ENCODE data around the gene WFDC5.

Gene WFDC5

DNA sequence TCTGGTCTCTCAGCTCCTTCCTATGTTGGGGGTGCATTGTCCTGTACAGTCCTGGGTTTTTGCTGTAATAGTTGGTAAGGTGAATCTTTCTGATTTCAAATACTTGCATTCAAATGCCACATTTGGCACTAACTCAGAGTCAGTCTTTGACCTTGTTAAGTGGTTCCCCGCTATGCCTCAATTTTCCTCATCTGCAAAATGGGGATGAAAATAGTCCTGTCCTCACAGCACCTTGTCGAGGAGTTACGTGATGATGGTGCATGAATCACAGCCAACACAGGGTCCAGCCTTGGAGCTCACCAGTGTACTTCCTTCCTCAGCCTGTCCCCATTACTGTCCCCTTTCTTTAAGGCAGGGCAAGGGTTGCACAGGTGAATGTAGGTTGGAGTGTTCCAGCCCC is 1.1 kb downstream of the WFDC5 start:
- DNase-seq = no peak

DNA sequence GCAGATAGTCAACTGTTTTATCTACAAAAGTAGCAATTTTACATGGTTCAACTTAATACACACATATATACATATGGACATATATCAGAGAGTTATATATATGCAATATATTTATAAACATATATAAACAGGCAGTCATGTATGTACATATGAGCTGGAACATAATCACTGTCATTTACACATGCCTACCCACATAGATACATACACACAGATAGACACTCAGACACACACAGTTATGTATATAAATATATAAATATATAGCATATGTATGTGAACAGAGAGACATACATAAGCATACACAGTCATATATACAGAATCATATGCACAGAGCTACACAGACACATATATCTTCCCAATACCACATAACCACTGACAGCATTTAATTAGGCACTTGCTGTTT is 2.2 kb downstream of the WFDC5 start:
- no peak for DNase-seq

- no peak for DNase-seq
These were observed 3.0 kb downstream of the WFDC5 start for GRCh38 chr20:45111799-45112471.

- DNase-seq = no peak
These were observed 3.7 kb downstream of the WFDC5 start for GRCh38 chr20:45111285-45111684.

DNA sequence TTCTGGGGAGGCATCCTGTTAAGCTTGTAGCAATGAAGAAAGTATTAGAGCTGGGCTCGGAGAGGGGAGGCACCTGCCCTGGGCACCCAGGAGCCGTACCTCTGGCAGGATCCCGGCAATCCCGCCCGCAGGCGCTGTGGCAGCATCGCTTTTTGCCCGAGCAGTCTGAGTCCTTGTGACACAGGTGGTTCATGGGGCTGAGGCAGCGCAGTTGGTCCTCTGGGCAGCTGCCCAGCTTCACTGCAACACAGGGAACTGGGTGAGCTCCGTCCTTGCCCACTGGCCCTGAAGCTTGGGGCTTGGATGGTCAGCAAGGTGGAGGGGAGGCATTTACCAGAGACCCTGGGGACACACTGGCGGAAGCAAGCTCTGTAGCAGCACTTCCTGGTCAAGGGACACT is 4.7 kb downstream of the WFDC5 start:
- DNase-seq = no peak

GRCh38 chr20:45109634-45110033 is 5.3 kb downstream of the WFDC5 start:
- no peak for DNase-seq

- DNase-seq = no peak
These were observed 9.7 kb downstream of the WFDC5 start for GRCh38 chr20:45105317-45105716.

GRCh38 chr20:45104786-45105185 is 10.2 kb downstream of the WFDC5 start:
- no peak for DNase-seq

DNA sequence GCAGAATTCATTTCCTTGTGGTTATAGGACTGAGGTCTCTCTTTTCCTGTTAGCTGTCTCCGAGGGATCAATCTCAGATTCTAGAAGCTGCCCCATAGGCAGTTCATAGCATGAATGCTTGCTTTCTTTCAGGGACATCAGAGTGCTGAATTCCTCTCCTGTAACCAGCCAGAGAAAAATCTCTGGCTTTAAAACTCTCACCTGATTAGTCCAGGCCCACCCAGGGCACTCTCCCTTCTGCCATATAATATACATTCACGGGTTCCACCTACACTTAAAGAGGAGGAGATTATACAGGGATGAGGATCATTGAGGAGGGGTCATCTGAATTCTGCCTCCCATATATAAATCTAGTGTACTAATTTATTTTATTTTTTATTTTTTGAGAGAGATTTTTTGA is 11.9 kb downstream of the WFDC5 start:
- DNase-seq = no peak

- DNase-seq = no peak
These were observed 13.6 kb downstream of the WFDC5 start for GRCh38 chr20:45101333-45101850.

GRCh38 chr20:45100563-45101245 is 14.3 kb downstream of the WFDC5 start, which contains the start of gene KCNS1:
Gene KCNS1 (minus strand): TSS chr20:45101127. CDS start chr20:45099236, 1,891 bp downstream.
- DNase-seq = no peak

DNA sequence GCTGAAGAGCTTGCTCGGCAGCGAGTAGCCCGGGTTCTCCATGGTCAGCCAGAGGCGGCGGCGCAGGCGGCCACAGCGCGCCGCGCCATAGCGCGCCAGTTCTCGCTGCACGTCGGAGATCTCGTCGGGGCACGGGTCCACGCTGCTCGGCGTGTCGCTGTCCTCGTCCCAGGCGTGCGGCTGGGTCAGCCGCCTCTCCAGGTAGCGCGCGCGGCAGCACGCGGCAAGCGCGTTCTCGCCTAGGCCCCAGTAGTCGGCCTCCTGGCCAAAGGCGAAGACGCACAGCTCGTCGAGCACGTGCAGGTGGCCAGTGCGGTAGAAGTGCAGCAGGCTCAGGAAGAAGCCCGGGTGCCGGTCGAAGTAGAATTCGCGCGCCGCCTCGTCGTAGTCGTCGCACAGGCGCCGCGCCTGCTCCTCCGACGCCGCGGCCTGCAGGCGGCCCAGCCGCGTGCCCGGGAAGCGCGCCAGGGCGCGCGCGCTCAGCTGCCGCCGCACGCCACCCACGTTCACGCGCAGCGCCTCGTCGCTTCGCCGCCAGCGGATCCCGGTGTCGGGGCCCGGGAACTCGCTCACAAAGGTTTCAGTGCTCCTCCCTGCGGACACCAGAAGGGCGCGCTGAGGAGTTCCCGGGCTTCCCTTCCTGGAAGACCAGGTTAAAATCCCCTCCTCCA is 16.7 kb downstream of the WFDC5 start:
- no peak for DNase-seq

GRCh38 chr20:45097485-45098102 is 17.4 kb downstream of the WFDC5 start:
- peak; percentile 34 for DNase-seq

GRCh38 chr20:45096781-45097180 is 18.2 kb downstream of the WFDC5 start:
- no peak for DNase-seq

DNA sequence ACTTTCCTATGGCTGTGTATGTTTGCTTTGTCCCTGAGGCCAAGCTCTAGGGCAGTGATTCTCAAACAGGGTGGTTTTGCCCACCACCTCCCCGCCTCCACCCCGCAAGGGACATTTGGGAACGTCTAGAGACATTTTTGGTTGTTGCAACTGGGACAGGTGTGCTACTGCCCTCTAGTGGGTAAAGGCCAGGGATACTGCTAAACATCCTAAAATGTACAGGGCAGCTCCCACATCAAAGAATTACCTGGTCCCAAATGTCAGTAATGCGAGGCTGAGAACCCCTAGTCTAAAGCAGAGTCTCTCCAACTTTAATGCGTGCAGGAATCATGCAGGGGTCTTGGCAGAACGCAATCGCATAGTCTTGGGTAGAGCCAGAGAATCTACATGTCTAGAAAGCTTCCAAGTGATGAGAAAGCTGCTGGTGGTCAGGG is 19.2 kb downstream of the WFDC5 start:
- DNase-seq = peak; percentile 60

DNA sequence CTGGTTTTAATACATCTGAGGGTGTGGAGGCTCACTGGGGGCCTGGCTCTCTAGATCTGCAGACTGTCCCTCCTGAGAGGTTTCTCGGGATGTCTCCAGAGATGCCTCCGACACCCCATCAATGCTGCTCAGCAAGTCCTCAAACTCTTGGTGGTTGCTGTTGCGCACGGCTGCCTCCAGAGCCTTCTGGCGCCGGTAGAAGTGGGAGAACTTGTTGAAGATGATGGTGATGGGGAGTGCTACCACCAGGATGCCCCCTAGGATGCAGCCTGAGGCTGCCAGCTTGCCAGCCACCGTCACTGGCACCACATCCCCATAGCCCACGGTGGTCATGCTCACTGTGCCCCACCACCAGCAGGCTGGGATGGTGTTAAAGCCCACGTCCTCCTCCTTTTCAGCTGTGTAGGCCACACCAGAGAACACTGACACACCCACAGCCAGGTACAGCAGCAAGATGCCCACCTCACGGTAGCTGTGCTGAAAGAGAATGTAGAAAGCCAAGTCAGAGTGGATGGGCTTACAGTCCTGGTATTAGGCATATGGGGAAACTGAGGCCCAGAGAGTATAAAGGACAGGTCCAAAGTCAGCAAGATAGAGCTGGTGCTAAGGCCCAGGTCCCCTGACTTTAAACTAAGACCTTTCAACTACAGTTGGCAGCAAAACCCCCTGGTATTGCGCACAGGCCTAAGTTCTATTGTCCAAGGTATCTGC is 20.0 kb downstream of the WFDC5 start:
- no peak for DNase-seq

GRCh38 chr20:45094201-45094600 is 20.8 kb downstream of the WFDC5 start:
- no peak for DNase-seq

- DNase-seq = no peak
These were observed 22.1 kb downstream of the WFDC5 start for GRCh38 chr20:45092898-45093297.

- no peak for DNase-seq
These were observed 23.6 kb downstream of the WFDC5 start for GRCh38 chr20:45091366-45091765.

DNA sequence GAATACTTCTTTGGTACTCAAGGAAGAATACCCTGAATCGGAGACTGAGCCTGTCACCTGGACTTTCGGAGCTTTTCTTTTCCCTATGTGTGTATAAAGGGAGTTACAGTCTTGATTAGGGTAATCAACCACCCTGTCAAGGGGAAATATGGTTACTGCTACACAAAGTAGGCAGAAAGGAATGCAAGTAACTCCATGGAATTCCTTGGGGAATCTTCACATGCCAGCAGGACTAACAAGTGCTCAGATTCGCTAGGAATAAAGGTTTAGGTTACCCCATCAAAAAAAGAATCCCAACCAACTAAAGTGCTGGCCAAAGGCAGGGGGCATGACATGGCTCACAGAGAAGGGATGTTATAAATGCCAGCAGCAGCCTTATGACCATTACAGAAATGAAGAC is 24.5 kb downstream of the WFDC5 start:
- no peak for DNase-seq

DNA sequence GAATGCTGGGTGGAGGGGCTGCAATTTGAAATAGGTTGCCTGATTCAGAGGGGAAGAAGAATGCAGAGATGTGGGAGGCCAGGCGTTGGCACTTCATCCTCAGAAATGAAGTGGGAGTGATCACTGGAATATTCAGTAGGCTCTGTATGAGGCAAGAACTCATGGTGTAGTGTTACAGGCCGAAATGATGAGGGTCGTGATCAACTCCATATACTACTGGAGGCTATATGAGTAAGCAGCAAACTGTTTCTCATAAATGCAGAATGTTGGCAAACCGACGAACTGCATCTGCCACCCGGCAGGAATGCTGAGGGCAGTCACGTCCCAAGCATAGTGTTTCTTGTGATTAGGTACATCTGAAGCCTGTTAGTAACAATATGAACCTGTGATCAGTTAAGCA is 26.7 kb downstream of the WFDC5 start:
- no peak for DNase-seq

DNA sequence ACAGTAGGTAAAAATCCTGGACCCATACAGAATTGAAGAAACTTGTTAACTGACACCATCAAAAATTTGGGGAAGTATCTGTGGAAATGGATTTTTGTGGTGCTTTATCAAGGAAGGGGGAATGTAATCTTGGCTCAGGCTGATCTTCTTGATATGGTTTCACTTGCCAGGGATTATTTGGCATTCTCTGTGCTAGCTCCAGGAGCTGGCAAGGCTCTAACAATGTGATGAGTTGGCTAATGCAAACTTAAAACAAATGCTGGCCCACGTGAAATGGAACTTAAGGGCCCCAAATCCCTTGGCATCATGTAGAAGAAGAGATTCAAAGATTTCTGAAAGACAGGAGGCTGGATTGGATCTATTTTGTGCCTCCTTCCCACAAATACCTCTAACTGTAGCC is 27.2 kb downstream of the WFDC5 start:
- no peak for DNase-seq

Measured in activated CD8-positive, alpha-beta memory T cell treated with anti-CD3 and anti-CD28 coated beads, Interleukin-2, amount 50 U/mL, for 4 hours (primary cell).